Activated naive CD4-positive, alpha-beta T cell treated with Interleukin-2 at 50 U/mL for 16 hours (primary cell): ENCODE measurements around the gene TENM4.
"Not testable (repeated sequence)": the region's sequence is repeated elsewhere in the genome, so short reads cannot be mapped to it uniquely, and the experiment has no call there.

Experiments
- DNase-seq: peaks from one replicate; pipeline ENCODE4 v3.0.0-alpha.2; 2020

Gene TENM4

GRCh38 chr11:78646564-78647185, 794.2 kb downstream of the TENM4 start:
- peak; percentile 51 for DNase-seq

GRCh38 chr11:78645226-78646202, 795.3 kb downstream of the TENM4 start:
- DNase-seq, result peak; percentile 58

DNA sequence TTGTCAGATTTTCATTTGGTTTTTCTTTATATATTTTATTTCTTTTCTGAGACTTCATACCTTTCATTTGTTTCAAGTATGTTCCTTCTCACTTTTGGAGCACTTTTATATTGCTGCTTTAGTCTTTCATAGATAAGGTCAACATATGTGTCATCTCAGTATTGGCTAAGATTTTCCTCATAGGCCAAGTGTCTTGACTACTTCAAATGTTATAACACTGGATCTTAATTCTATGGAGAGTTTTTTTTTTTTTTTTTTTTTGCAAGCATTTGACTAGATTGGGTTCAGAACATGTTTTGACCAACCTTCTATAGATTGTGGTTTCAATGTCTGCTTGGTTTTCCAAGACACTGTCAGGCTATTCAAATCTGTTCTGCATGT, 797.2 kb downstream of the TENM4 start:
- no peak for DNase-seq

- no peak for DNase-seq
Observed at GRCh38 chr11:78642979-78643675, 797.7 kb downstream of the TENM4 start.

DNA sequence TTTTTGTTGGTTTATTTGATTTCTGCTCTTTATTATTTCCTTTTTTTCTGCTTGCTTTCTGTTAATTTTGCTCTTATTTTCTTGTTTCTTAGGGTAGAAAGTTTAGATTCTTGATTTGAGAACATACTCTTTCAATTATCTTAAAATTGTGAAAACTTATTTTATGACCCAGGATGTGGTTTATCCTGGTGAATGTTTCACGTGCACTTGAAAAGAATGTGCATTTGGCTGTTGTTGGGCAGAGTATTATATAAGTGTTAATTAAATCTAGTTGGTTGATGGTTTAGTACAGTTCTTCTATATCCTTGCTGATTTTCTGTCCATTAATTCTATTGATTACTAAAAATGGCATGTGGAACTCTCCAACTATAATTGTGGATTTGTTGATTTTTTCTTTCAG, 799.3 kb downstream of the TENM4 start:
- DNase-seq, result no peak

DNA sequence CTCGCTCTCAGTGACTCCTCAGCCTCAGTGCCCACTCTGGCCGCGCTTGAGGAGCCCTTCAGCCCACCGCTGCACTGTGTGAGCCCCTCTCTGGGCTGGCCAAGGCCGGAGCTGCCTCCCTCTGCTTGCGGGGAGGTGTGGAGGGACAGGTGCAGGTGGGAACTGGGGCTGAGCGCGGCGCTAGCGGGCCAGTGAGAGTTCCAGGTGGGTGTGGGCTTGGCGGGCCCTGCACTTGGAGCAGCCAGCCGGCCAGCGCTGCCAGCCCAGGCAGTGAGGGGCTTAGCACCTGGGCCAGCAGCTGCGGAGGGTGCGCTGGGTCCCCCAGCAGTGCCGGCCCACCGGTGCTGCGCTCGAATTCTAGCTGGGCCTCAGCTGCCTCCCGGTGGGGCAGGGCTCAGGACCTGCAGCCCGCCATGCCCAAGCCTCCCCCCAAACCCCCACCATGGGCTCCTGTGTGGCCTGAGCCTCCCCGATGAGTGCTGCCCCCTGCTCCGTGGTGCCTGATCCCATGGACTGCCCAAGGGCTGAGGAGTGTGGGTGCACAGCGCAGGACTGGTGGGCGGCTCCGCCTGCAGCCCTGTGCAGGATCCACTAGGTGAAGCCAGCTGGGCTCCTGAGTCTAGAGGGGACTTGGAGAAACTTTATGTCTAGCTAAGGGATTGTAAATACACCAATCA, 802.0 kb downstream of the TENM4 start:
- DNase-seq, result no peak

DNA sequence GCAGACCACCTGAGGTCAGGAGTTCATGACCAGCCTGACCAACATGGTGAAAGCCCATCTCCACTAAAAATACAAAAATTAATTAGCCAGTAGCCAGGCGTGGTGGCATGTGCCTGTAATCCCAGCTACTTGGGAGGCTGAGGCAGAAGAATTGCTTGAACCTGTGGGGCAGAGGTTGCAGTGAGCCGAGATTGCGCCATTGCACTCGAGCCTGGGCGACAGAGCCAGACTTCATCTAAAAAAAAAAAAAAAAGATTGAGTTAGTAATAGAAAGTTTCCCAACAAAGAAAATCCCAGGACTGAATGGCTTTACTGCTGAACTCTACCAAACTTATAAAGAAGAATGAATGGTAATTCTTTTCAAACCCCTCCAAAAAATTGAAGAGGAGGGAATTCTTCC, 803.3 kb downstream of the TENM4 start:
- not testable (repeated sequence) for DNase-seq

DNA sequence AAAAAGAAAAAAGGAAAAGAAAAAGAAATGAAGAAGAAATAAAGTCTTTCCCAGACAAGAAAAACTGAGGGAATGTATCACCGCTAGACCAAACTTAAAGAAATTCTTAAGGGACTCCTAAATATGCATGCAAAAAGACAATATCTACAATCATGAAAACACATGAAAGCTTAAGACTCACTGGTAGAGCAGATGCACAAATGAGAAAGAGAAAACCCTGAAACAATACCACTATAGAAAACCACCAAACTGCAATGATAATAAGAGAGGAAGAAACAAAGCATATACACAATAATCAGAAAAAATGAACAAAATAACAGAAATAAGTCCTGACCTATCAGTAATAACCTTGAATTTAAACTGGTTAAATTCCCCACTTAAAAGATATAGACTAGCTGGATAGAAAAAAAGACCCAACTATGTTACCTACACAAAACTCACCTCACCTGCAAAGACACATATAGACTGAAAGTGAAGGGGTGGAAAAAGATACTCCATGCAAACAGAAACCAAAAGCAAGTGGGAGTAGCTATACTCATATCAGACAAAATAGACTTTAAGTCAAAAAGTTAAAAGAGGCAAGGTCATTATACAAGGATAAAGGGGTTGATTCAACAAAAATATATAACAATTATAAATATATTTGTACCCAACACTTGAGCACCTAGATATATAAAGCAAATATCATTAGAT, 804.9 kb downstream of the TENM4 start:
- DNase-seq, result no peak

GRCh38 chr11:78633516-78634310, 807.1 kb downstream of the TENM4 start:
- DNase-seq, result no peak

- DNase-seq, result no peak
Observed at GRCh38 chr11:78630561-78631303, 810.1 kb downstream of the TENM4 start.

DNA sequence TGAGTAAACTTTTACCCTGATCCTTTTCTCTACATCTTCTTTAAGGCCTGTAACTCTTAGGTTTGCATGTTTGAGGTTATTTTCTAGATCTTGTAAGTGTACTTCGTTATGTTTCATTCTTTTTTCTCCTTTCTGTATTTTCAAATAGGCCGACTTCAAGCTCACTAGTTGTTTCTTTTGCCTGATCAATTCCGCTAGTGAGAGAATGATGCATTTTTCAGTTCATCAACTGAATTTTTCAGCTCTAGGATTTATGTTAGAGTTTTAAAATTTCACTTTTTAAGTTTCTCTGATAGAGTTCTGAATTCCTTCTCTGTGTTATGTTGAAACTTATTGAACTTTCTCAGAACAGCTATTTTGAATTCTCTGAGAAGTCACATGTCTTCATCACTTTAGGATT, 810.7 kb downstream of the TENM4 start:
- no peak for DNase-seq

DNA sequence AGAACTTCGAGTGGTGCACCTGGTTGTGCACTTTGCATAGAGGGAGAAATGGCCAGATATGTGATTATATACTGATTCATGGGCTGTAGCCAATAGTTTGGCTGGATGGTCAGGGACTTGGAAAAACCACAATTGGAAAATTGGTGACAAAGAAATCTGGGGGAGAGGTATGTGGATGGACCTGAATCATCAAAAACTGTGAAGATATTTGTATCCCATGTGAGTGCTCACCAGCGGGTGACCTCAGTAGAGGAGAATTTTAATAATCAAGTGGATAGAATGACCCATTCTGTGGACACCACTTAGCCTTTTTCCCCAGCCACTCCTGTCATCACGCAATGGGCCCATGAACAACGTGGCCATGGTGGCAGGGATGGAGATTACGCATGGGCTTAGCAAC, 818.2 kb downstream of the TENM4 start:
- no peak for DNase-seq

- no peak for DNase-seq
Observed at GRCh38 chr11:78620159-78620558, 820.7 kb downstream of the TENM4 start.

GRCh38 chr11:78615724-78616123, 825.1 kb downstream of the TENM4 start:
- DNase-seq, result no peak

GRCh38 chr11:78613378-78613813, 827.4 kb downstream of the TENM4 start:
- no peak for DNase-seq

DNA sequence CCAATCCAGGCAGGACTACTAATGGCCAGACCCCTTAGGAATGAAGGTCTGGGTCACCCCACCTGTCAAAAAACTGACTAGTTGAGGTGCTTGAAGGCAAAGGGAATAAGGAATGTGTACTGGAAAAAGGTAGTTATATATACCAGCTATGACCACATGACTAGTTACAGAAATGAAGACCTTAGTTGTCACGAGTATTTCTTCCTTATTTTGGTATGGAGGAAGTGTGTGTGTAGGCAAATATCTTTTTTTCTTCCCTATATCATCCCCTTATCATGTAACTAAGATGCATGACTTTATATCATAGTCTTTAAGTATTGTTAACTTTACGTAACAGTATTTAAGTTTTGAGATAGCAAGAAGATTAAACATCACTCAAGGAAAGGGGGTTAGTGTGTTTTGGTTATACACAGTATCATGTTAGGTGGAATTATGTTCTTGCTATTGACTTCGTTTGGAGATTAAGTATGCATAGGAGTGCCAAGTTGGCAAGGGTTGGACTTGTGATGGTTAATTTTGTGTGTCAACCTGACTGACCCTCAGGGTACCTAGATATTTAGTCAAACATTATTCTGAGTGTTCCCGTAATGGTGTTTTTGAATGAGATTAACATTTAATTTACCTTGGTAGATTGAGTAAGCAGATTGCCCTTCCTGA, 828.0 kb downstream of the TENM4 start:
- no peak for DNase-seq

DNA sequence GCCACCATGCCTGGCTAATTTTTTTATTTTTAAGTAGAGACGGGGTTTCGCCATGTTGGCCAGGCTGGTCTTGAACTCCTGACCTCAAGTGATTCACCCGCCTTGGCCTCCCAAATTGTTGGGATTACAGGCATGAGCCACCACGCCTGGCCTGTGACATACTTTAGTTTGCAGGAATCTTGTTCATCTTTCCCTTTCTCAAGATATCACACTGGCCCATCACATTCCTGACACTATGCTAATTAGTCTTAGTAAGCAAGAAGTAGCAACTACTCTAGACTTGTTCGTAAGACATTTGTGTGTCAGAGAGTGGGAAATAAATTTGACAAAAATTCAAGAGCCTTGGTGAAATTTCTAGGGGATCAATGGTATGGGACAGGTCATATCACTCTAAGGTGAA, 831.5 kb downstream of the TENM4 start:
- not testable (repeated sequence) for DNase-seq

DNA sequence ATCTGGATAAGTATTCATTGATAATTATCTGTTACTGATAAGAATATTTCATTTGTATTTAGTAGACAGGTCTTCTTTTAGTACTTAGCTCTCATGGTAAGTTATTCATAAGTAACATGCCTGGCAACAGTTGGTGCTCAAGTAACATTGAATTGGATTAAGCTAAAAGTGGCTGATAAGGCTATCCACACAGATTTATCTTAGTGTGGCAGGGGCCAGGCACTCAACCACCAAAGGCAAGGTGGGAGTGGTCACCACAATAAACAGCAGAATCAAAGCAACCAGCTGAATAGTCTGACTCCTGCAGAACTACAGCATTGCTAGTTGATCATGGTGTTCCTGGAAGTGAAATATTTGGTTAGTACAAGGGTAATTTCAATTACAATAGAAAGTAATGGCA, 833.1 kb downstream of the TENM4 start:
- no peak for DNase-seq

- DNase-seq, result no peak
Observed at GRCh38 chr11:78606667-78607066, 834.2 kb downstream of the TENM4 start.

GRCh38 chr11:78605296-78605695, 835.5 kb downstream of the TENM4 start:
- no peak for DNase-seq
